HepG2 (cell line): ENCODE data around the gene CRAMP1. TPM values are rescaled to one million over a fixed set of nuclear protein-coding genes. Genes with fewer than 3 reads are reported as not detected.

Experiments
- BCL3 ChIP-seq: sonication (generic); formaldehyde crosslinking; IDR thresholded peaks from 2 replicates; pipeline ENCODE4 v1.5.1; 2020; ENCODE audit warnings: mild to moderate bottlenecking, missing genetic modification reagents, moderate library complexity
- ZNF33A ChIP-seq: sonication (generic); formaldehyde crosslinking; IDR thresholded peaks from 2 replicates; pipeline ENCODE4 v1.5.1; 2020; ENCODE audit warnings: missing genetic modification reagents, mild to moderate bottlenecking, moderate library complexity, borderline replicate concordance
- ZNF549 ChIP-seq: sonication (generic); formaldehyde crosslinking; IDR thresholded peaks from 2 replicates; pipeline ENCODE4 v1.5.0; 2020; ENCODE audit warnings: missing genetic modification reagents
- ZNF577 ChIP-seq: sonication (generic); formaldehyde crosslinking; IDR thresholded peaks from 2 replicates; pipeline ENCODE4 v1.4.0; 2020; ENCODE audit warnings: mild to moderate bottlenecking, low read depth, missing genetic modification reagents, borderline replicate concordance
- polyA plus RNA-seq, 8 experiments: library from polyadenylated mRNA; depleted of rRNA in 3 of 8; stranded (reverse) in 7 of 8; unstranded in 1 of 8; fragments of >200 nt; fragmentation: Illumina TruSeq in 4 of 8; extraction: Trizol in 4 of 8; gene quantifications; 2 replicates each; pipeline versions ENCODE4 v1.2.1 to v1.2.3, GENCODE V29; 2011 to 2016; ENCODE audit warnings: low read depth in 4 of 8, missing spikeins in 1 of 8, mixed read lengths in 1 of 8; ENCODE audit not compliant: insufficient read depth in 1 of 8
- total RNA-seq, 5 experiments: library from RNA; depleted of rRNA; stranded (reverse); fragments of >200 nt; fragmentation: Illumina TruSeq; extraction: Trizol; gene quantifications; 2 replicates each; pipeline ENCODE4 v1.2.3, GENCODE V29; 2016; ENCODE audit warnings: low read depth in 1 of 5
- TF ChIP-seq, protein P1 (sequence below): sonication (generic); formaldehyde crosslinking; IDR thresholded peaks from 2 replicates; pipeline ENCODE4 v1.4.0; 2020; ENCODE audit warnings: mild to moderate bottlenecking, missing genetic modification reagents
- TF ChIP-seq, protein P2 (sequence below): sonication (generic); formaldehyde crosslinking; IDR thresholded peaks from 2 replicates; pipeline ENCODE4 v1.4.0; 2020; ENCODE audit warnings: missing genetic modification reagents

The CRAMP1 gene
- total and polyA plus RNA-seq, 2 of the 13 experiments (the other 11 are each of a cell fraction or from before 2014, with no cell fraction given): 6.8 to 9.7 TPM

DNA sequence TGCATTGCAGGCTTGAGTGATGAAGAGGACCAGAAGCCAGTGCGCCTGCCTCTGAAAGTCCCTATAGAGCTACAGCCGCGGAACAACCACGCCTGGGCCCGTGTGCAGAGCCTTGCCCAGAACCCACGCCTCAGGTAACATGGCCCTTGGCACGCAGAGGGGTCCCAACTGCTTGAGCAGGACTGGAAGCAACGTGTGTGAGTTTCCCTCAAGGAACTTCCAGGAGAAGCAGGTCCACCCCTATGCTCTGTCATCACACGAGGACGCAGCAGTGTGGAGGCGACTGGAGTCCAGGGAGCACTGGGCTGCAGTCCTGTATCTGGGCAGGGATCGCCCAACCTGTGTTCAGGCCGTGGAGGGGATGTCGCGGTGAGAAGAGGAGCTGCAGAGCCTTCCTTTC, 40.9 kb downstream of the CRAMP1 start (continued):
- TF ChIP-seq, protein P1, sequence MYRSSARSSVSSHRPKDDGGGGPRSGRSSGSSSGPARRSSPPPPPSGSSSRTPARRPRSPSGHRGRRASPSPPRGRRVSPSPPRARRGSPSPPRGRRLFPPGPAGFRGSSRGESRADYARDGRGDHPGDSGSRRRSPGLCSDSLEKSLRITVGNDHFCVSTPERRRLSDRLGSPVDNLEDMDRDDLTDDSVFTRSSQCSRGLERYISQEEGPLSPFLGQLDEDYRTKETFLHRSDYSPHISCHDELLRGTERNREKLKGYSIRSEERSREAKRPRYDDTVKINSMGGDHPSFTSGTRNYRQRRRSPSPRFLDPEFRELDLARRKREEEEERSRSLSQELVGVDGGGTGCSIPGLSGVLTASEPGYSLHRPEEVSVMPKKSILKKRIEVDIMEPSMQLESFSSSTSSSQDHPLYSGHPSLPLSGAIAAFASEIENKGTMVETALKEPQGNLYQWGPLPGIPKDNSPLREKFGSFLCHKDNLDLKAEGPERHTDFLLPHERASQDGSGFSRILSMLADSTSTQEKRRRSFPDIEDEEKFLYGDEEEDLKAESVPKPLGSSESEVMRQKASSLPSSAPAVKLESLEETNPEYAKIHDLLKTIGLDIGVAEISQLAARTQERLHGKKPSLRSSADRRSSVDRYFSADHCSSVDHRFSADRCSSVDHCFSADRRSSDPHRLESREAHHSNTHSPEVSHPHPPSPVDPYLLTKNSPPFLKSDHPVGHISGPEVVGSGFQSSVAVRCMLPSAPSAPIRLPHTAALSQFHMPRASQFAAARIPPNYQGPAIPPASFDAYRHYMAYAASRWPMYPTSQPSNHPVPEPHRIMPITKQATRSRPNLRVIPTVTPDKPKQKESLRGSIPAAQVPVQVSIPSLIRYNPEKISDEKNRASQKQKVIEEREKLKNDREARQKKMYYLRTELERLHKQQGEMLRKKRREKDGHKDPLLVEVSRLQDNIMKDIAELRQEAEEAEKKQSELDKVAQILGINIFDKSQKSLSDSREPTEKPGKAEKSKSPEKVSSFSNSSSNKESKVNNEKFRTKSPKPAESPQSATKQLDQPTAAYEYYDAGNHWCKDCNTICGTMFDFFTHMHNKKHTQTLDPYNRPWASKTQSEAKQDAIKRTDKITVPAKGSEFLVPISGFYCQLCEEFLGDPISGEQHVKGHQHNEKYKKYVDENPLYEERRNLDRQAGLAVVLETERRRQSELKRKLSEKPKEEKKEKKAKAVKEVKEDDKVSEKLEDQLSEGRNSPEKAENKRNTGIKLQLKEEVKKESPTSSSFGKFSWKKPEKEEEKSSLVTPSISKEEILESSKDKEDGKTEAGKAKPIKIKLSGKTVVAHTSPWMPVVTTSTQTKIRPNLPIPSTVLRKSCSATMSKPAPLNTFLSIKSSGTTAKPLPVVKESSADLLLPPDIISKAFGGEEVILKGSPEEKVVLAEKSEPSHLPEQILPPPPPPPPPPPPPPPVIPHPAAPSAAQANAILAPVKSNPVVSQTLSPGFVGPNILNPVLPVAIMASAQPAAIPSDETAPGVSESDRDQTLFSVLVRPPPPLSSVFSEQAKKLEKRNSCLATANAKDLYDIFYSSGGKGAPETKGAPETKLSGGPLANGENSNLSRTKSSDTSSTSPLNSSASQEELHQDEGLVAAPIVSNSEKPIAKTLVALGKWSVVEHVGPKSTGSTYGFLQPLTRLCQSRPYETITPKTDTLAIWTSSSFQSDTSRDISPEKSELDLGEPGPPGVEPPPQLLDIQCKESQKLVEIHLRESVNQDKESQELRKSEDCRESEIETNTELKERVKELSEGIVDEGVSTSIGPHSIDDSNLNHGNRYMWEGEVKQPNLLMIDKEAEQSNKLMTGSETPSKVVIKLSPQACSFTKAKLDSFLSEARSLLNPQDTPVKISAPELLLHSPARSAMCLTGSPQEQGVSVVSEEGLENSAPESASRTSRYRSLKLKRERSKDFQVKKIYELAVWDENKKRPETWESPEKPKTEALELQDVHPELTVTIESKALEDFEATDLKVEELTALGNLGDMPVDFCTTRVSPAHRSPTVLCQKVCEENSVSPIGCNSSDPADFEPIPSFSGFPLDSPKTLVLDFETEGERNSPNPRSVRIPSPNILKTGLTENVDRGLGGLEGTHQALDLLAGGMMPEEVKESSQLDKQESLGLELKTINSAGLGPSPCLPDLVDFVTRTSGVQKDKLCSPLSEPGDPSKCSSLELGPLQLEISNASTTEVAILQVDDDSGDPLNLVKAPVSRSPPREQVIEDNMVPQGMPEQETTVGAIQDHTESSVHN (CRISPR knock-in tag): no peak
- TF ChIP-seq BCL3 (no peak), ZNF577 (CRISPR knock-in tag) (no peak), ZNF33A (no peak), ZNF549 (CRISPR knock-in tag) (no peak)
- TF ChIP-seq, protein P2, sequence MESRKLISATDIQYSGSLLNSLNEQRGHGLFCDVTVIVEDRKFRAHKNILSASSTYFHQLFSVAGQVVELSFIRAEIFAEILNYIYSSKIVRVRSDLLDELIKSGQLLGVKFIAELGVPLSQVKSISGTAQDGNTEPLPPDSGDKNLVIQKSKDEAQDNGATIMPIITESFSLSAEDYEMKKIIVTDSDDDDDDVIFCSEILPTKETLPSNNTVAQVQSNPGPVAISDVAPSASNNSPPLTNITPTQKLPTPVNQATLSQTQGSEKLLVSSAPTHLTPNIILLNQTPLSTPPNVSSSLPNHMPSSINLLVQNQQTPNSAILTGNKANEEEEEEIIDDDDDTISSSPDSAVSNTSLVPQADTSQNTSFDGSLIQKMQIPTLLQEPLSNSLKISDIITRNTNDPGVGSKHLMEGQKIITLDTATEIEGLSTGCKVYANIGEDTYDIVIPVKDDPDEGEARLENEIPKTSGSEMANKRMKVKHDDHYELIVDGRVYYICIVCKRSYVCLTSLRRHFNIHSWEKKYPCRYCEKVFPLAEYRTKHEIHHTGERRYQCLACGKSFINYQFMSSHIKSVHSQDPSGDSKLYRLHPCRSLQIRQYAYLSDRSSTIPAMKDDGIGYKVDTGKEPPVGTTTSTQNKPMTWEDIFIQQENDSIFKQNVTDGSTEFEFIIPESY (CRISPR knock-in tag): no peak
- TF ChIP-seq, all 625 proteins: peak for 0
